HG02759 (cell line): ENCODE measurements around the gene SUN2.

Experiments
- ATAC-seq: cut with Tn5 transposase; IDR thresholded peaks from one replicate; pipeline ENCODE4 v1.9.1; 2021; ENCODE audit warnings: mild to moderate bottlenecking, moderate library complexity; ENCODE audit not compliant: unreplicated experiment

Gene SUN2

DNA sequence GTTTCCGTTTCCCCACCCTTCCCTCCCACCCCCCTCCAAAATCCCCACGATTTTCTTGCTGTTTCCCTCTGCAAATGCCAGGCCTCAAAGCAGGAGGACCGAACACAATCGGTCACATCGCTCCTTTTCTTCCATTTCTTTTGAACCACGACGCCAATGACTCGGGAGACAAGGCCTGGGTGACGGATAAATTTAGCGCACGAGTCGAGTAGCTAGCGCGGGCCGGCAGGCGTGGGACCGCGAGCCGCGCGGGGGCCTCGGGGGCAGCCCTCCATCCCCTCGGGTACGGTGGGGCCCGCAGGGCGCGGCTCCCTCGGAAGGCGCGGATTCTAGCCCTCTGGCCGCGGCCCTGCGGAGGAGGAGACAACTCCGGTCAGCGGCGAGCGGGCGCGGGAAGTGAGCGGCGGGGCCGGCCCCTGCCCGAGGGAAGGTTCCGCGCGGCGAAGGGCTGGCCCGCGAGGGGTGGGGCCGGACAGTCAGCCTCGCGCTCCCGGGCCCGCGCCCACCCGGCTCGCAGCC is 55.5 kb downstream of the SUN2 start:
- ATAC-seq, result no peak

GRCh38 chr22:38699784-38700183 is 56.0 kb downstream of the SUN2 start:
- ATAC-seq, result no peak

GRCh38 chr22:38699143-38699542 is 56.7 kb downstream of the SUN2 start:
- ATAC-seq, result no peak

GRCh38 chr22:38698407-38699094 is 57.2 kb downstream of the SUN2 start:
- no peak for ATAC-seq

DNA sequence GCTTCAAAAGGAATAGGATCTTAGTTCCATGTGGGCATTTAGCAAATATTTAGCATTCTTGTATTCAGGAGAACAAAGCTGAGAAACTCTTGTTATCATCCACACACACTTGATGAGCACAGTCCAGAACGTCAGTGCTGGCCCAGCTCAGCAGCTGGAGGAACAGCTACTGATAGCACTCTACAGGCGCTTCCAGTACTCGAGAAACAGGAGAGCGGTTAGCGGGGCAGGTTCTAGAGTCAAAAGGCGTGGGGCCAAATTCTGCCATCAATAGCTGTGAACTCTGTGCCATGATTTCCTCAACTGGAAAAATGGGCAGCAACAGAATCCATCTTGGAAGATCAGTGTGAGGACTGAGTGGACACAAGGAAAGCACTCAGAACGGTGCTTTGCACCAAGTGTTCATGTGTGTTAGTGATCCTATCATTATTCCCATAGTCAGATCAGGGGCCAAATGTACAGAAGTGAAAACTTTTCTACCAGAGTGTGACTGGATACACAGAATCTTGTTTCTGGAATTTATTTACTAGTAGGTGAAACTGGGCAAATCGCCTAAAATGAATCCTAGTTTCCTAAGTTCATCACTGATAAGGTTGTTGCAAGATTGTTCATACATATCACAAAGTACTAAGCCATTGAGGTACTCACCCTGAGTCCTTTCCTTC is 58.2 kb downstream of the SUN2 start:
- no peak for ATAC-seq

GRCh38 chr22:38696606-38697424 is 59.0 kb downstream of the SUN2 start:
- no peak for ATAC-seq

DNA sequence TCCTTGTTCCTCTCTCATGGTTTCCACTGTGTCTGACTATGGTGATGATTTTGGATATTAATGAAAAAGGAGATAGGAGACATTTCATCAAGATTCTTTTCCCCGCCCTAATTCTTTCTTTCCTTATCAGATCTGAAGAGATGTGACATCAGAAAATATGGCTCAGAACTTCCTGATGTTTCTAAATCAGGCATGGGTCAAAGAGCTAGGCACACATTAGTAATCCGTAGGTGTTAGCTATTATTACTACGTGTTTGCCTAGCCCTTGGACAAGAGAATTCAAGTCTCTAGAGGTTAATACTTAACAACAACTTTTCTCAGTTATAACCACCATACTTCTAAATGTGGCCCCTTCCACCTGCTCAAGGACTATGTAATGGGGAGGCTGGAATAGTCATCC is 60.9 kb downstream of the SUN2 start:
- ATAC-seq, result no peak

DNA sequence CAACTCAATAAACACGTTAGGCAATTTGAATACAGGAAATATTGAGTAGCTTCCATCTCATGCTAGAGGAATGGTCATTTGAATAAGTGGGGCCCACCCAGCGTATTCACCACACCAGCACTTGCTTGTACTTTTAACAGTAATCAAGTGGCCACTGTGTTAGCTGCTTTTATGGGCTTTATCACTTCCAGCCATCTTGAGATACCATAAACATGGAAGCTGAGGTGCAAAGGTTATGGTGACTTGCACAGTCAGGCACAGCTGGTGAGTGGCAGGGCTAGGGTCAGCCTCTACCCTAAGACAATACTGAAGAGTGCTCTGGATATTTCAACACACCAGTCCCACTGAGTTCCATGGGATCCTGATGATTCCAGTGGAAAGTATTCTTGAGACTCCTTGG is 61.7 kb downstream of the SUN2 start:
- no peak for ATAC-seq

DNA sequence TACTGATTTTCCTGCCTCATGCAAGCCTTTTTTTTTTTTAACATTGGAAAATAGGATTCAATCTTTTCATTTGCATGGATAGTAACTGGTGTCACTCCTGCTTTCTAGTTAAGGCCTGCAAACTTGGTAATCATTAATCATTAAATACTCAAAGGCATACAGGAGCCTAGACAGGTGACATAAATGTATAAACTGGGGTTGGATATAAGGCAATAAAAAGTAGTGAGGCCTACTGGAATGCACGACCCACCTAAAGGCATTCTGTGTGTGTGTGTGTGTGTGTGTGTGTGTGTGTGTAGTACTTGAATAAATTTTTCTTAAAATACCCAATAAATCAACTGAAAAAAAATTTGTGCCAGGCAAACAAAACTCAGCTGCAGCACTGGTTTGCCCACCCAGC is 66.1 kb downstream of the SUN2 start:
- no peak for ATAC-seq

- ATAC-seq, result no peak
Observed at GRCh38 chr22:38685761-38686160, 70.0 kb downstream of the SUN2 start.

DNA sequence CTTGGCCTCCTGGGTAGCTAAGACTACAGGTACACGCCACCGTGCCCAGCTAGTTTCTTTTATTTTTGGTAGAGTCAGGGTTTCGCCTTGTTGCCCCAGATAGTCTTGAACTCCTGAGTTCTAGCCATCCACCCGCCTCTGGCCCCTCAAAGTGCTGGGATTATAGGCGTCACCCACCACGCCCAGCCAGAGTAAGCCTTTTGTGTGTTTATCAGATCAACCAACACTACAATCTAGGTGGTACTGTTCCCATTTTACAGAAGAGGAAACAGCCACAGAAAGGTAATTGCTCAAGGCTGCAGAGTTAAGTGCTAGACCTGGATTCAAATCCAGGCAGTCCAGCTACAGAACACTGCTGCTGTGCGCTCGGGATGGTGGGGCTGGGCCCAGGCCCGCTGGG is 70.9 kb downstream of the SUN2 start:
- ATAC-seq, result no peak
